GM12878 (cell line): Measurements from ENCODE around the gene ABHD8. TPM values are rescaled to one million over a fixed set of nuclear protein-coding genes. Genes with fewer than 3 reads are reported as not detected.

Experiments
- CBX5 ChIP-seq: sonication (generic); IDR thresholded peaks from 2 replicates; pipeline ENCODE4 v1.6.1; 2016; ENCODE audit warnings: low read depth, moderate library complexity, mild to moderate bottlenecking, inconsistent platforms
- CEBPB ChIP-seq, 2 experiments: fragments of 150-350 bp in 1 of 2; IDR thresholded peaks; 2 replicates each; pipeline ENCODE4 v1.6.1; 2012 to 2014; ENCODE audit warnings: low read depth in 2 of 2, low read length in 2 of 2, borderline replicate concordance in 1 of 2, inconsistent platforms in 1 of 2
- EP300 ChIP-seq, 2 experiments: fragments of 150-350 bp in 1 of 2; IDR thresholded peaks; 2 replicates each; pipeline ENCODE4 v1.6.1; 2011 to 2012; ENCODE audit warnings: low read depth in 2 of 2, low read length in 2 of 2, borderline replicate concordance in 1 of 2, improper control_type of control experiment in 1 of 2, inconsistent platforms in 1 of 2; ENCODE audit not compliant: control insufficient read depth in 1 of 2
- ETV6 ChIP-seq, 2 experiments: fragments of 450-650 bp in 1 of 2; IDR thresholded peaks in 1 of 2; conservative IDR thresholded peaks in 1 of 2; 2 replicates each; pipeline ENCODE4 v1.6.1; 2014; ENCODE audit warnings: antibody characterized with exemption in 1 of 2, borderline replicate concordance in 1 of 2, low read depth in 1 of 2, mild to moderate bottlenecking in 1 of 2, moderate library complexity in 1 of 2
- FOS ChIP-seq: IDR thresholded peaks from 3 replicates; pipeline ENCODE4 v1.6.1; 2011; ENCODE audit warnings: borderline replicate concordance; ENCODE audit not compliant: insufficient read length; ENCODE audit errors: extremely low read depth
- HCFC1 ChIP-seq: fragments of 150-350 bp; IDR thresholded peaks from 2 replicates; pipeline ENCODE4 v1.6.1; 2014; ENCODE audit warnings: low read length
- IKZF1 ChIP-seq: fragments of 450-650 bp; conservative IDR thresholded peaks from 2 replicates; pipeline ENCODE4 v1.6.1; 2017; ENCODE audit warnings: antibody characterized with exemption, mild to moderate bottlenecking
- IRF3 ChIP-seq: fragments of 450-650 bp; IDR thresholded peaks from 2 replicates; pipeline ENCODE4 v1.6.1; 2014; ENCODE audit warnings: mild to moderate bottlenecking
- KDM1A ChIP-seq: fragments of 200-600 bp; sonication (generic); IDR thresholded peaks from 2 replicates; pipeline ENCODE4 v1.6.1; 2016; ENCODE audit warnings: borderline replicate concordance
- KLF5 ChIP-seq: fragments of 450-650 bp; IDR thresholded peaks from 2 replicates; pipeline ENCODE4 v1.6.1; 2014; ENCODE audit warnings: mild to moderate bottlenecking; ENCODE audit not compliant: partially characterized antibody
- MYB ChIP-seq: fragments of 150-350 bp; IDR thresholded peaks from 2 replicates; pipeline ENCODE4 v1.6.1; 2014; ENCODE audit warnings: mild to moderate bottlenecking, low read depth, low read length, borderline replicate concordance
- NBN ChIP-seq: fragments of 450-650 bp; IDR thresholded peaks from 2 replicates; pipeline ENCODE4 v1.6.1; 2016
- NKRF ChIP-seq: fragments of 450-650 bp; conservative IDR thresholded peaks from 2 replicates; pipeline ENCODE4 v1.6.1; 2017; ENCODE audit warnings: mild to moderate bottlenecking, moderate library complexity
- PAX5 ChIP-seq: IDR thresholded peaks from 2 replicates; pipeline ENCODE4 v1.6.1; 2011; ENCODE audit warnings: low read depth, low read length, borderline replicate concordance
- RAD21 ChIP-seq: IDR thresholded peaks from 2 replicates; pipeline ENCODE4 v1.6.1; 2011; ENCODE audit warnings: mild to moderate bottlenecking, low read depth, low read length, moderate library complexity; ENCODE audit not compliant: insufficient read depth
- RAD51 ChIP-seq: fragments of 450-650 bp; IDR thresholded peaks from 2 replicates; pipeline ENCODE4 v1.6.1; 2016; ENCODE audit warnings: moderate library complexity, mild to moderate bottlenecking, inconsistent platforms
- RCOR1 ChIP-seq: conservative IDR thresholded peaks from 2 replicates; pipeline ENCODE4 v1.6.1; 2012; ENCODE audit warnings: low read depth, low read length, improper control_type of control experiment
- RUNX3 ChIP-seq: IDR thresholded peaks from 2 replicates; pipeline ENCODE4 v1.6.1; 2012; ENCODE audit warnings: low read length, inconsistent platforms
- SMARCA5 ChIP-seq: fragments of 450-650 bp; IDR thresholded peaks from 2 replicates; pipeline ENCODE4 v1.6.1; 2017; ENCODE audit warnings: mild to moderate bottlenecking
- SMC3 ChIP-seq: IDR thresholded peaks from 2 replicates; pipeline ENCODE4 v1.6.1; 2011; ENCODE audit warnings: low read length, improper control_type of control experiment, borderline replicate concordance
- SUPT20H ChIP-seq: IDR thresholded peaks from 2 replicates; pipeline ENCODE4 v1.6.1; 2011; ENCODE audit warnings: low read depth, mild to moderate bottlenecking, low read length, moderate library complexity, borderline replicate concordance; ENCODE audit not compliant: control insufficient read depth
- TARDBP ChIP-seq: IDR thresholded peaks from 2 replicates; pipeline ENCODE4 v1.6.1; 2016; ENCODE audit warnings: borderline replicate concordance
- ZNF687 ChIP-seq: fragments of 450-650 bp; IDR thresholded peaks from 2 replicates; pipeline ENCODE4 v1.6.1; 2017; ENCODE audit warnings: mild to moderate bottlenecking, moderate library complexity
- ZZZ3 ChIP-seq: IDR thresholded peaks from 2 replicates; pipeline ENCODE4 v1.6.1; 2011; ENCODE audit warnings: low read depth; ENCODE audit not compliant: control insufficient read depth, insufficient read length
- polyA plus RNA-seq, 11 experiments: library from polyadenylated mRNA; depleted of rRNA in 4 of 11; unstranded in 6 of 11; stranded (reverse) in 5 of 11; fragments of >200 nt; fragmentation: Nextera tagmentation in 4 of 11; fragmentation: Illumina TruSeq in 1 of 11; extraction: Ambion mirVana in 4 of 11; extraction: Trizol in 1 of 11; gene quantifications; 1 replicate in 1 of 11; 2 replicates in 10 of 11; pipeline versions ENCODE4 v1.2.1 to v1.2.3, GENCODE V29; 2011 to 2016; ENCODE audit warnings: inconsistent platforms in 2 of 11, missing spikeins in 2 of 11, low read depth in 1 of 11
- total RNA-seq, 4 experiments: library from RNA; depleted of rRNA in 3 of 4; stranded (reverse); fragments of >200 nt in 3 of 4; fragmentation: Illumina TruSeq in 1 of 4; extraction: Trizol in 1 of 4; gene quantifications; 2 replicates each; pipeline versions ENCODE4 v1.2.1 to v1.2.3, GENCODE V29; 2013 to 2021

ABHD8 gene
- total and polyA plus RNA-seq, 10 of the 15 experiments (the other 5 are each of a cell fraction or from before 2014, with no cell fraction given): 0.03 to 12.5 (median 6.0) TPM

GRCh38 chr19:17292301-17293074, 10.7 kb downstream of the ABHD8 start (continued):
- TF ChIP-seq FOS (no peak), SMARCA5 (peak; percentile 93), NKRF (0 out of 2 replicates have a peak, but pooled peaks have one; percentile 32), CEBPB (IDR thresholded peaks at IDR 0.05; ENCODE audit: borderline replicate concordance in 1 of 2, low read depth in 2 of 2, low read length in 2 of 2) (no peak), RCOR1 (no peak), IRF3 (no peak), TARDBP (peak; percentile 35; the same call in 1 of the 2 replicates), ETV6 (conservative IDR thresholded peaks at IDR 0.05 in 1 of 2, IDR thresholded peaks at IDR 0.05 in 1 of 2; ENCODE audit: borderline replicate concordance in 1 of 2, low read depth in 1 of 2) (no peak), SMC3 (peak; percentile 60; the same call in 1 of the 2 replicates), RUNX3 (no peak), HCFC1 (no peak), EP300 (IDR thresholded peaks at IDR 0.05; ENCODE audit: borderline replicate concordance in 1 of 2, control insufficient read depth in 1 of 2, low read depth in 2 of 2, low read length in 2 of 2) (no peak), ZZZ3 (no peak), MYB (no peak), KLF5 (peak; percentile 47), NBN (peak; percentile 48; the same call in 1 of the 2 replicates), RAD51 (no peak), PAX5 (no peak), RAD21 (peak; percentile 94), IKZF1 (peak; percentile 58), SUPT20H (no peak), KDM1A (no peak), CBX5 (no peak), ZNF687 (no peak)
